Activated CD4-positive, alpha-beta T cell treated with anti-CD3 and anti-CD28 coated beads for 1 hour (primary cell): ENCODE results near the gene APBA2.
"Not testable (repeated sequence)": the region's sequence is repeated elsewhere in the genome, so short reads cannot be mapped to it uniquely, and the experiment has no call there.

Experiments used
- DNase-seq: peaks from one replicate; pipeline ENCODE4 v3.0.0-alpha.2; 2020

The APBA2 gene

DNA sequence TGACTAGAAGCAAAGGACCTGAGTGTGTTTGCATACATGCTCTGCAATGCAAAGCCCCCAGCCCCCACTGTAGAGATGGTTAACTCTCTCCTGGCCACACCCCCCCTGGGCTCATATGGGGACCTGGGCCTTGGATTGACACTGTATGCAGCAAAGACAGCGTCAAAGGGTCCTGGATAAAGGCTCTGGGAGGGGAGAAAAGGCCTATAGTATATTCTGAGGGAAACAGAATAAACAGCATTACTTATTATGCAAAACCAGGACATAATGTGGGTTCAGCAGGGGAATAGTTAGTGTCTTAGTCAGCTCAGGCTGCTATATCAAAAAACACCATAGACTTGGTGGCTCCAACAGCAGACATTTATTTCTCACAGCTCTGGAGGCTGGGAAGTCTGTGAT is 158.7 kb downstream of the APBA2 start:
- no peak for DNase-seq

DNA sequence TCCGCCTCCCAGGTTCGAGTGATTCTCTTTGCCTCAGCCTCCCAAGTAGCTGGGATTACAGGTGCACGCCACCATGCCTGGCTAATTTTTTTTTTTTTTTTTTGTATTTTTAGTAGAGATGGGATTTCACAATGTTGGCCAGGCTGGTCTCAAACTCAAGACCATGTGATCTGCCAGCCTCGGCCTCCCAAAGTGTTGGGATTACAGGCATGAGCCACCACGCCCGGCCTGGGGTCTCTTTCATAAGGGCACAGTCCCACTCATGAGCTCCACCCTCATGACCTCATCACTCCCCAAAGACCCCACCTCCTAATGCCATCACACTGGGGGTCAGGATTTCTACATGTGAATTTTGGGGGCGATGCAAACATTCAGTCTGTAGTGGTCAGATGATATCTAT is 159.4 kb downstream of the APBA2 start:
- not testable (repeated sequence) for DNase-seq

DNA sequence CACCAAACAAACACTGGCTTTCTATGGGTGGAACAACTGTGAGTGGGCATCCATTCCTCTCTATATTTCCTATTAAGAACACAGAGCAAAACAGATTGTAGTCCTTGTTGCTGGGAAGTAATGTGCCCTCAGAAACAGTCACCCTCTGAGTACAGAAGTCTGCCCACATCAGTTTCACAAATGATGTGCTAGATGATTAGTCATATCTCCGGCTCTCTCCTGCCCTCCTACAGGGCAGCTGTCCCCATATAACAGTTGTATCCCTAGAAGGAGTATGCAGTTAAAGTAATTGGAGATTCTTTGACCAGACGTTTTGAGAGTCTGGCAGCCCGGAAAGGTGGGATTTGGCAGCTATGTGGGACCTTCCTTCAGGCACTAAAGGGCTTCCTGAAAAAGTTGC is 159.9 kb downstream of the APBA2 start:
- no peak for DNase-seq

DNA sequence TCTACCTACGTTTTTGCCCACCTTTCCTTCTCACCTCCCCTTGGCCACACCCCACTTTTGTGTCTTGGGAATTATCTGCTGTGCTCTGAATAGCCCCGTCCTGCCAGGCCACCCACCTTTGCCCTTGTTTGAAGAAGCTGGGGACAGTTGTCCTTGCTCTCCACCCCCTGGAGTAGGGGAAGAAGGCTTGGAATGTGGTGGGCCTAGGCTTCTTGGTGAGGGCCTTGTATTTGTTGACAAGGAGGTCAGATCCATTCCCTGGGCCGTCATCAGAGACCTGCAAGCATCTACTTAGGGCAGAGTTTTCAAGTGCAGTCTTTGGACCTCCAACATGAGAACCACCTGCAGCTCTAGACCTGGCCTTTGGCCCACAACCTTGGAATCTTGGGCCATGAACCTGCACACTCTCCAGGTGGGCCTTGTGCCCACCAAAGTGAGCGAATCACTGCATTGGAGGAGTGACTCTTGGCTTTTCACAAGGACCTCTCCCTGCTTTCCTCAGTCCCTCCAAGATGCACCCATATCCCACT is 160.6 kb downstream of the APBA2 start:
- no peak for DNase-seq

DNA sequence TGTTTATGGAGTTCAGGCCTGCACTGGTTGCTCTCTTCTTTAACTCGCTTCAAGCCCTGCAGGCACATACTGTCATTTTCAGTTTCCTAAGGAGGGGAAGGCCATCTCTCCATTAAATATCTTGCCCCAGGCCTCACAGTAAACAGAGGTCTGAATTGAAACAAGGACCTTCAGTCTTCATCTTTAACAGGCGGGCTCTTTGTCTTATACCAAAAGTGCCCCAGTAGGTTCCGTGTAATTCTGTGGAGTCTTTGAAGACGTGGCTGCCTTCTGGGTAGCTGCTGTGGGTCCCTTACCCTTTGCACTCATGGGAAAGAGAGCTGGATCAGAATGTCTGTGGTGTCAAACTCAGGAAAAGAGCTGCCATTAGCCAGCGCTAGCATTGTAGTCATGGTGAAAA is 161.2 kb downstream of the APBA2 start:
- no peak for DNase-seq

DNA sequence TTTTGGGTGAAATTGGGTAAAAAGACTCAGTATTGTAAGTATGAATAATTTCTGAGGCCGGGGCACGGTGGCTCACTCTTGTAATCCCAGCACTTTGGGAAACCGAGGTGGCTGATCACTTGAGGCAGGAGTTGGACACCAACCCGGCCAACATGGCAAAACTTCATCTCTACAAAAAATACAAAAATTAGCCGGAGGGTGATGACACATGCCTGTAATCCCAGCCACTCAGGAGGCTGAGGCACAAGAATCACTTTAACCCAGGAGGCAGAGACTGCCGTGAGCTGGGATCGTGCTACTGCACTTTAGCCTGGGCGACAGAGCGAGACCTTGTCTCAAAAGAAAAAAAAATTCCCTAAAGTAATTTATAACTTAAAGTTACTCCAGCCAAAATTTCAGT is 162.2 kb downstream of the APBA2 start:
- no peak for DNase-seq

DNA sequence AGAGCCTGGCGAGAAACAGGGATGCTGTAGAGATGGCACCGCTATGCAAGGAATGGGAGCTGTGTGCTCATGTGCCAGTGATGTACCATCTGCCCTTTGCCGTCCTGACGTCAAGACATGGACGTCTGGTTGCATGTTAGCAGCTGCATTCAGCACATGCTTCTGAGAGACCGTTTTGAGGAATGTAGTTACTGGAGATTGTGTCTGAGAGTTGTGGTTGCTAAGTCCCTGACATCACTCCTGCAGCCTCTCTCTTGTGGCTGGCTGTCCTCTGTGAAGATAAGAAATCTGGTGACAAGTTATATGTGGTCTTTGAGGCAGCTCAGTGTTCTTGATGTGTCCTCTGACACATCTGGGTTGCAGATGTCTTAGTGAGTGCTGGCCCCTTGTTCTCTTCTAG is 165.1 kb downstream of the APBA2 start:
- no peak for DNase-seq

DNA sequence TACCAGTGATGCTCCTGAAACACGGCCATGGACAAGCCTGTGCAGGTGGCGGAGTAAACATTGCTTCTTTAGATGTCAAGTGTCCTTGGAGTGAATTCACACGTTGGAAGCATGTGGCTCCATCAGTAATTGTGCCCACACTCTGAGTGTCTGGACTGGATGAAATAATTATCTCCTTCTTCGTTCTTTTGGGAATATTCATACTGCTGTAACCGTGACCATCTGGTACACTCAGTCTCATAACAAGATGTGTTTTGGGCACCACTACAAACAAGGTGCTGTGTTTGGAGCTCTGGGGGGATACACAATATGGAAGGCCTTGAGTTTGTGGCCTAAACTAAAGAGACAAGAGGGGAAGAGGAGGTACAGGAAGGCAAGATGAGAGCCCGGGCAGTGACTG is 165.6 kb downstream of the APBA2 start:
- no peak for DNase-seq

DNA sequence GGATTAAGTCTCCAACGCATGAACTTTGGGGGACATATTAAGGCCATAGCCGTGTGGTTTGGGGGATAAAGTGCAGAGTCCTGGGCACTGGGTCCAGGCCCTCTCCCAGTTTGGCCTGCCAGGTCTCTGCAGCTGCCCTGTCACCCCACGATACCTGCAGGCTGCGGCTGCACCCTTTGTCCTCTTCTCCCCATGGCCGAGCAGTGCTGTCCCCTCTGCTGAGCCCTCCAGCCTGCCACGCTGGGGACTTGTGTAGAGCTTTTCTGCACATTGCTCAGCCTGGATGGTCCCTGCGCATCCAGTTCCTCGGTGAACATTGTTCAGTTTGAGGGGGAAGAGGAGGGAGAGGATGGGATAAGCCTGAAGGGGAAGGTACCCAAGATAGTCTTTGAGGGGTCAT is 167.2 kb downstream of the APBA2 start:
- DNase-seq: no peak

DNA sequence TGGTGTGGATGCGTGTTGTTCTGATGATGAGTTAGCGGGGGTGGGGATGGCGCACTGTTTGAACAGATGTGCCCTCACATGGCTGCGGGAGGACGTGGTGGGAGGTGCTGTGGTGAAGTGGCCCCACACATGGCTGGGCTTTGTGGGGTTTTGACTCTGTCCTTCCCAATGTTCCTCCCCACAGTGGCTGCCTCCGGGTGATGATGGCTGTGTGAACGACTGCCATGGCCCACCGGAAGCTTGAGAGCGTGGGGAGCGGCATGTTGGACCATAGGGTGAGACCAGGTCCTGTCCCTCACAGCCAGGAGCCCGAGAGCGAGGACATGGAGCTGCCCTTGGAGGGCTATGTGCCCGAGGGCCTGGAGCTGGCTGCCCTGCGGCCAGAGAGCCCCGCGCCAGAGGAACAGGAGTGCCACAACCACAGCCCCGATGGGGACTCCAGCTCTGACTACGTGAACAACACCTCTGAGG is 167.9 kb downstream of the APBA2 start:
- DNase-seq: no peak

DNA sequence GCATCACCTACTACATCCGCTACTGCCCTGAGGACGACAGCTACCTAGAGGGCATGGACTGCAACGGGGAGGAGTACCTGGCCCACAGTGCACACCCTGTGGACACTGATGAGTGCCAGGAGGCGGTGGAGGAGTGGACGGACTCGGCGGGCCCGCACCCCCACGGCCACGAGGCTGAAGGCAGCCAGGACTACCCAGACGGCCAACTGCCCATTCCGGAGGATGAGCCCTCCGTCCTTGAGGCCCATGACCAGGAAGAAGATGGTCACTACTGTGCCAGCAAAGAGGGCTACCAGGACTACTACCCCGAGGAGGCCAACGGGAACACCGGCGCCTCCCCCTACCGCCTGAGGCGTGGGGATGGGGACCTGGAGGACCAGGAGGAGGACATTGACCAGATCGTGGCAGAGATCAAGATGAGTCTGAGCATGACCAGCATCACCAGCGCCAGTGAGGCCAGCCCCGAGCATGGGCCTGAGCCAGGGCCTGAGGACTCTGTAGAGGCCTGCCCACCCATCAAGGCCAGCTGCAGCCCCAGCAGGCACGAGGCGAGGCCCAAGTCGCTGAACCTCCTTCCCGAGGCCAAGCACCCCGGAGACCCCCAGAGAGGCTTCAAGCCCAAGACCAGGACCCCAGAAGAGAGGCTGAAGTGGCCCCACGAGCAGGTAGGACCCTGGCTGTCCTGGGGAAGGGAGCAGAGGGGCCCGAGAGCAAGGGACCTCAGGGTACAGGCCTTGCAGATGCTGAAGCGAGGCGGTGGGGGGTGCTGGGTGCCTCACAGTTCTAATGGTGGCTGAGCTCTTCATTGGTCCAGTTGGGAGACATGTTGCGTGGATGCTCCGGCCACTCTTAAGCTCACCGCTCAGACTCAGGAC is 168.6 kb downstream of the APBA2 start:
- no peak for DNase-seq

DNA sequence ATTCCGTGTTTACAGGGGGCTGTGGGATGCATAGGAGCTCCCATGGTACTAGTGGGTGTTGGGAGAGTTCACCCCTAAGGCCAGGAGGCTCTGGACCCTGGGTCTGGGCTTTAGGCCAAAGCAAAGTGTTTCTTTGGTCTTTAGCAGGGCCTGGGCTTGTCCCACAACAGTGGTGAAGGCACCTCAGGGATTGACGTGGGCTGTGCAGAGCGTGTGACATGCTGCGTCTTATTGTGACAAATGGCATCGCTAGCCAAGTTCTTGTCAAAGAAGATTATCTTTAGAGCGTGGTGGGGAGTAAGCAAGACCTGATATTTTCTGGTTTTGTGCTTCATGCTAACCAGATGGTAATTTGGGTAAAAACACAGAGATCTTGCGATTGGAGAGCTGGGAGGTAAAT is 170.1 kb downstream of the APBA2 start:
- no peak for DNase-seq

DNA sequence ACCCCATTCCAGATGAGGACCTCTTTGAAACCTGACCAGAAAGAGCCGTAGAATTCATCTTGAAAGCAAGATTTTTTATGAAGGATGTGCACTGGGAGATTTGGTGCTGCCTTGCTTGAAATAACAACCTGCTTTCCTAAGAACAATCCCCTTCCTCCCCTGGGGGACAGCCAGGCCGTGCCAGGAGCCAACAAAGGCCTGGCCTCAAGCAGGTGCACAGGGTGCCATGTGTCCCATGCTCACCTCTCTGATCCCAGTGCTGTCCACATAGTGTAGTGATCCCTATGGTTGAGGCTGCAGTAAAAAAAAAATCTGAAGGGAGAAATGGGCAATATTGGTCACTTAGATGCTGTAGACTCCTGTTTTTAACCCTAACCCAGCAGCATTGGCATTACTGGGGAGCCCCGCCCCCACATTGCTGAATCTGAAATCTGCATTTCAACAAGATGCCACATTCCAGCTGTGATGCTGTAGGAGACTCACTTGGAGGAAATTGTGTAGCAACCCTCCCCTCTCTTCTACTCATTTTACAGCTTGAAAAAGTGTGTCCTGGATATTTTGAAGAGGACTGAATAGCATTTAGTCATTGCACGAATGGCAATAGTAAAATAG is 171.2 kb downstream of the APBA2 start:
- DNase-seq: no peak

DNA sequence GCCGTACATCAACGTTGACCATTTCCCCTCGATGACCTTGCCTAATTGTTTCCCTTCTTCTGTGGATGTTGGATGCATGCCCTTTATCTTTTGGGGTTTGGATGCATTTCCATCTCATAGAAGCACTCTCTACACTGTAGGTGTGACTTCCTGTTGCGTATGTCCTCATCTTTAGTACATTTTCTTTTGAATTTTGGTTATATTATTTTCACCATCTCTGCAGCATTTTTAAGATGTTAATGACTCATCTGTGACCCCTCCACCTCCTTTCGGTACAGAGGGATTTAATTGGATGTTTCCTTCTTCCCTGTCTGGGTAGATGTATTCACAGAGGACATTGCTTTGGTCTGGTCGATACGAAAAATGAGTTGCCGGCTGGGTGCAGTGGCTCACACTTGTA is 172.1 kb downstream of the APBA2 start:
- DNase-seq: no peak

DNA sequence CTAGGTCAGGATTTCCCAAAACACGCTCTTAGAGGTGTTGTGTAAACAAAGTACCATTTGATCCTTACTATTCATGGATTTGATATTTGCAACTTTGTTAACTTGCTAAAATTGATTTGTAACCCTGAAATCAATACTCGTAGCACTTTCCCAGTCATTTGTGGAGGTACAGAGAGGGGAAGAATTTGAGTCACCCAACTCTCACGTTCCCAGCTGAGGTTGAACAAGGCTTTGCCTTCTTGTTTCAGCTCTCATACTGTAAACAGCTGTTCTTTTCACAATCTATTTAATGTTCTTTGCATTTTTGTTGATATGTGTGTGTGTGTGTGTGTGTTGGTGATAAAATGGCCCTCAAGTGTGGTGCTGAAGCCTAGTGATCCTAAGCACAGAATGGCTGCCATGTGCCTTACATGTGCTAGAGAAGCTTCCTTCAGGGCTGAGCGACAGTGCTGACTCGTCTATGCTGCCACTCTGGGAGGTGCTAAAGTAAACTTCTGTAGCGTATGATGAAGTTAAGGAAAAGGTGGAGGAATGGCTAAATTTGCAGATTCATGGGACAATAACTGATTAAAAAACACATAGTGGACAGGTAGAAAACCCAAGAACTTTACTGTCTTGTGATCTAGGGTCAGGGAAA is 173.2 kb downstream of the APBA2 start:
- DNase-seq: no peak

DNA sequence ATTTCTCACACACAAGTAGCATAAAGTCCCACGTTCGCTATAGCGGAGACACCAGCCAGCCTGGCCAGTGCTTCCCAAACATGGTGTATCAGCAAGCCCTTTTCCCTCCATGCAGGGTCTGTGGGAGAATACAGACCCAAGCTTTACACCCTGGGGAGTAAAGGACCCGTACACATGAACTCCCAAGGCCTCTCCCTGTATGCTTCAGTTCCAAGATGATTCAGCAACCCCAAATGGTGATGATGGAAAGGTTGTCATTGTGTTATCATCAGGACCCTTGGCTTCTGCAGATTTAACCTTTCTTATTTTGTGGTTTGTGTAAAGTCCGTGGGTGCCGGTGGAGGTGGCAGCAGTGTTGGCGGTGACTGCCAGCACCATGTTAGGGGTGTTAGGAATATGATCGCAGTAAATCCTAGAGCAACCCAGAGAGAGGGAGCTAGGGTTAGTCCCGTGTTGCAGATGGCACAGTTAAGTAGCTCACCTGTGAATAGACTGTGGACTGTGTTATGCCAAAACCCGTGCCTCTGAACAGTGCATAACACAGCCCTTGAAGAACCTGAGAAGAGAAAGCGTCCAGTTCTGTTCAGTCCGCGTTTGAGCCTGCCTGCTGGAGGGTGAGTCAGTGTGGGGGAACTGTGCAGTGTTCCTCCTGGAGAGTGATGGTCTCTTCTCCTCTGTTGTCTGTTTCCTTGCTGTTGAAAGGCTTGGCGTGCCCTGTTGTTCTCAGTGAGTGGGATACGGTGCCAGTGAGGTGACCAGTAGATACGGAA is 174.3 kb downstream of the APBA2 start:
- DNase-seq: no peak

DNA sequence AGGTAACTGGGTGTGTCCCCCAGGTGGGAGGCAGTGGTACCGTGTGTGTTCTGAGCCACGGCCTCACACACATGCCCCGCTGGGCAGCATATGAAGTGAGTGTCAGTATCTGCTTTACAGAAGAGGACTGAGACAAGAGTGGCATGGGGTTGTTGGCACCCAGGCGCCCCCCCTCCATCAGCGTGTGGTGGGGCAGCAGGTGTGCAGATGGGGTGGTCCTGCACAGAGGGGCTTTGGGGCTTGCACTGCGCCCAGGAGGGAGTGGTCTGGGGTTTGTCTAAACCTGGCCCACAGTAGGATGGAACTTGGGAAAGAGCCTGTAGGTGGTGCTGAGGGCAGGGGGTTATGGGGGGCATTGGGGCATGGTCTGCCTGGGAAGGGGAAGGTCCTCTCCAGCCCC is 176.0 kb downstream of the APBA2 start:
- no peak for DNase-seq

DNA sequence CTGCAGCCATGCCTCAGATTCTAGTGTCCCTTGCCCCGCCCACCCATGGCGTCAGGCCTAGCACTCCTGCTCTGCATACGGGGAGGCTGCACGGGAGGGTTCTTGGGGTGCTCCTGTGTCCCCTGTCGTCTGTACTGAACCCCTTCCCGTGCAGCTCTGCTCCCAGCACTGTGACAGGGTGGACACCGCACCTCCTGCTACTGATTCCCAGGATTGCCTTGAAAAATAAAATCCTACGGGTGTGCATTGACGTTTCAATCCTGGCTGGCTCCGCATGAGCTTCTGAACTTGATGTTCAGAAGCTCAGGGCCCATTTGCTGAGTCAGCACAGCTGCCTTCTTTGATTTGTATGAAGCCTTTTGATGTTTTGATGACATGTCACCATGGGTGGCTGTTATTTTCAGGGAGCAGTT is 176.4 kb downstream of the APBA2 start:
- no peak for DNase-seq

DNA sequence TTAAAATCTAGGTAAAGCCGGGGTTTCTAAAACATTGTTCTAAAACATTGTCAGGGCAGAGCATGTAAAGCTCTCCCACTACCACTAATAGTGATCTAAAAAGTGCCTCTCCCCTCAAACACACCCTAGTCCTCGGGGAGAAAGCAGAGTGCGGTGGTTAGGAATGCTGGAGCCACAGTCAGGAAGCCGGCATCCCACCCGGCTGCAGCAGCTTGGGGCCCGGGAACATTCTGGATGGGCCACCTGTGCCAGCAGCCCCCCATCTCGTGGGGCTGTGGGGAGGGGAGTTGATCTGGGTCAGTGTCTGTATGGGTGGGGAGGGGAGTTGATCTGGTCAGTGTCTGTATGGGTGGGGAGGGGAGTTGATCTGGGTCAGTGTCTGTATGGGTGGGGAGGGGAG is 176.9 kb downstream of the APBA2 start:
- DNase-seq: no peak

DNA sequence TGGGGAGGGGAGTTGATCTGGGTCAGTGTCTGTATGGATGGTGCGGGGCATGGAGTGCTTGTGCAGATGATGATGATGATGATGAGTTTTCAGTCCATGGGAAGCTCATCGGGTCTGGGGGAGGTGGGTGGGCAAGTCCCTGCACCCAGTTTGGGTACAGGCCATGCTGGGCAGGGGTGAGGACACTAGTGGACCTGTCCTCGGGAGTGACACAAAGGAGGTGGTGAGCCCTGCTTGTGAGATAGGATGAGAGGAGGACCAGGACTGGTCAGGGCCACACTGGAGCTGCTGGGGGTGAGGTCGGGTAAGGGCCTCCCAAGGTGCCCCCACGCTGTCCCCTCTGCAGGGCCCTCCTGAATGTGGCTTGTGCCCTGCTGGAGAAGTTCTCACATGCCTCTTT is 177.9 kb downstream of the APBA2 start:
- no peak for DNase-seq

DNA sequence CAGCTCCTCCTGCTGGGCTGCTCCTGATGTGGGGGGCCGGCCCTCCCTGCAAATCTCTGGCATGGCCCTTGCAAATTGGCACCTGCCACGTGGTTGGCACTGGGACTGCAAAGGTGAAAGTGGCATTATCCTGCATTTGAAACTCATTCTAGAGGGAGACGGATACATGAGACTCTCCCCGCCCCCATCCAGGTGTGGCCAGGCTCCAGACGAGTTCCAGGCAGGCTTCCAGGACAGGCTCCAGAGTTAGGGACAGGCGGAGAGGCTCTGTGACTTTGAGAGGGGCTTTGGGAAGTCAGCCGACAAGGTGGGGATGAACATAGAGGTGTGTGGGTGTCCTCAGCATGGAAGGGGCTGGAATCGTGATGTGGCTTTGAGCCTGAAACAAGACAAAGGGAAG is 178.5 kb downstream of the APBA2 start:
- DNase-seq: no peak

DNA sequence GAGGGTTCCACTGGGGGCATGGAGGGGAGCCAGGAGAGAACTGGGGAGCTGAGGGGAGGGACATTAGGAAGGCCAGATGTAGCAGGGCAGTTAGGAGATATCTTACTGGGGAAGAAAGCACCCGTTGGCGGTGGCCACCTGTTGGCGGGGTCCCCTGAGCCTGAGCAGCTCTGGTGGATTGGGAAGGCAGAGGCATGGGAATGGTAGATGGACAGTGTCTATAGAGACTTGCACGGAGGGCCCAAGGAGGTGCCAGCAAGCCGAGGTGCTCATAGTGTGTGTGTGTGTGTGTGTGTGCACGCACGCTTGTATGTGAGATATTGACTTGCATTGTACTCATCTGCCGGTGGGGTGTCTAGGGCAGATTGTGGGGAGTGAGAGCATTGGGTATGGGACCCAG is 179.0 kb downstream of the APBA2 start:
- no peak for DNase-seq

DNA sequence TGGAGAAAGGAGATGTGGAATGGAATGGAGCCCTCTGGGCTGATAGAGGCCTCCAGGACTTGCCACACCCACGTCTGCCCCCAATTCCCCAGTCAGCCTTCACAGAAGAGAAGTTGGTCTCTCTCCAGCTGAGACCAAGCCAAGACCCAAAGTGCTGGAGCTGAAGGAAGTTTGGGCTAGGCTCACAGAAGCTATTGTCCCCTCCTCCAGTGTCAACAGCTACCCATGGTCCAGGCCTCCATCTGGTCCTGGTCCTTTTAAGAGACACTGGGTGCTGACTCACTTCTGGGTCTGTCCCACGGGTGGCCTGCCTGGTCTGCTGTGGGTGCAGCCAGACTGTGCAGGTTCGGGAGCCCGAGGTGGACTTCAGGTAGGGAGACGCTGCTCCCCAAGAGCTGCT is 179.8 kb downstream of the APBA2 start:
- no peak for DNase-seq
